AG10803 (cell line): ENCODE data around the gene PLP2.
A peak's percentile ranks its signal among the peaks of the same experiment; 100 is the strongest.

Experiments
- DNase-seq: peaks from one replicate; pipeline ENCODE4 v3.0.0; 2010; ENCODE audit warnings: low read depth
- H3K4me3 ChIP-seq: 2 replicates; pipeline ENCODE4 v1.5.1; 2011; ENCODE audit warnings: mild to moderate bottlenecking, low read length, control low read depth
- CTCF ChIP-seq: conservative IDR thresholded peaks from 2 replicates; pipeline ENCODE4 v1.5.1; 2011; ENCODE audit warnings: mild to moderate bottlenecking, low read length, control low read depth, inconsistent platforms

Gene PLP2

GRCh38 chrX:49155900-49156837 lies 15.5 kb upstream of the PLP2 start:
- peak; percentile 40 for TF ChIP-seq CTCF
- peak; percentile 86 for DNase-seq
- H3K4me3 ChIP-seq, result peak overlapping the region; percentile 66

- no peak for DNase-seq
- no peak for TF ChIP-seq CTCF
- no peak overlapping the region for H3K4me3 ChIP-seq
Observed at GRCh38 chrX:49157194-49157593, 14.5 kb upstream of the PLP2 start.

GRCh38 chrX:49160908-49161307 lies 10.8 kb upstream of the PLP2 start:
- TF ChIP-seq CTCF, result no peak
- no peak for DNase-seq
- no peak overlapping the region for H3K4me3 ChIP-seq

GRCh38 chrX:49161632-49162031 lies 10.1 kb upstream of the PLP2 start:
- no peak overlapping the region for H3K4me3 ChIP-seq
- TF ChIP-seq CTCF, result no peak
- DNase-seq, result no peak

- peak within 1 kb of the TSS; percentile 49 for H3K4me3 ChIP-seq
- TF ChIP-seq CTCF, result no peak
- no peak for DNase-seq
Observed at GRCh38 chrX:49162620-49163019, 9.1 kb upstream of the PLP2 start, which contains the start of gene MAGIX. TSS of gene MAGIX (plus strand) at chrX:49162758. CDS start at chrX:49162890, 132 bp downstream.

GRCh38 chrX:49163555-49164419 lies 7.9 kb upstream of the PLP2 start:
- peak; percentile 75 for DNase-seq
- peak overlapping the region; percentile 49 for H3K4me3 ChIP-seq
- peak; percentile 30 for TF ChIP-seq CTCF
